CD4-positive, alpha-beta T cell treated with Interleukin-2 at 100 ng/mL for 4 hours (primary cell): Measurements from ENCODE around the gene TTBK2.
"Not testable (repeated sequence)": the region's sequence is repeated elsewhere in the genome, so short reads cannot be mapped to it uniquely, and the experiment has no call there.

ENCODE experiments used
- DNase-seq: peaks from one replicate; pipeline ENCODE4 v3.0.0-alpha.2; 2020; ENCODE audit warnings: low spot score

The TTBK2 gene

GRCh38 chr15:42920519-42921341, at the start of gene TTBK2:
Gene TTBK2, minus strand, starts transcription at chr15:42920778. Its CDS starts 42,161 bp downstream, at chr15:42878617.
- peak; percentile 99 for DNase-seq

- no peak for DNase-seq
These were observed 43.9 kb upstream of the TTBK2 start for GRCh38 chr15:42964476-42964875.

GRCh38 chr15:42955518-42955917, 34.9 kb upstream of the TTBK2 start:
- DNase-seq = no peak

GRCh38 chr15:42954291-42954690, 33.7 kb upstream of the TTBK2 start:
- DNase-seq = no peak

- DNase-seq = not testable (repeated sequence)
These were observed 28.3 kb upstream of the TTBK2 start for GRCh38 chr15:42948898-42949297.

GRCh38 chr15:42940527-42940926, 19.9 kb upstream of the TTBK2 start:
- DNase-seq = no peak

- DNase-seq = no peak
These were observed 19.3 kb upstream of the TTBK2 start for GRCh38 chr15:42939841-42940240.

- DNase-seq = no peak
These were observed 16.6 kb upstream of the TTBK2 start for GRCh38 chr15:42937143-42937542.

GRCh38 chr15:42933886-42934667, 13.5 kb upstream of the TTBK2 start:
- no peak for DNase-seq

GRCh38 chr15:42932833-42933515, 12.4 kb upstream of the TTBK2 start:
- DNase-seq = no peak

GRCh38 chr15:42931702-42932486, 11.3 kb upstream of the TTBK2 start:
- no peak for DNase-seq

GRCh38 chr15:42929306-42929848, 8.8 kb upstream of the TTBK2 start:
- no peak for DNase-seq

- peak; percentile 47 for DNase-seq
These were observed 759 bp upstream of the TTBK2 start for GRCh38 chr15:42921342-42921731.

- peak; percentile 22 for DNase-seq
These were observed 619 bp downstream of the TTBK2 start for GRCh38 chr15:42919799-42920518.

GRCh38 chr15:42919308-42919707, 1.3 kb downstream of the TTBK2 start:
- no peak for DNase-seq

GRCh38 chr15:42918047-42918446, 2.5 kb downstream of the TTBK2 start:
- no peak for DNase-seq

- DNase-seq = no peak
These were observed 4.8 kb downstream of the TTBK2 start for GRCh38 chr15:42915654-42916315.

GRCh38 chr15:42914728-42915497, 5.7 kb downstream of the TTBK2 start:
- no peak for DNase-seq

- DNase-seq = no peak
These were observed 9.5 kb downstream of the TTBK2 start for GRCh38 chr15:42911058-42911592.
